ENCODE results near the gene TRPV3.

Gene TRPV3

DNA sequence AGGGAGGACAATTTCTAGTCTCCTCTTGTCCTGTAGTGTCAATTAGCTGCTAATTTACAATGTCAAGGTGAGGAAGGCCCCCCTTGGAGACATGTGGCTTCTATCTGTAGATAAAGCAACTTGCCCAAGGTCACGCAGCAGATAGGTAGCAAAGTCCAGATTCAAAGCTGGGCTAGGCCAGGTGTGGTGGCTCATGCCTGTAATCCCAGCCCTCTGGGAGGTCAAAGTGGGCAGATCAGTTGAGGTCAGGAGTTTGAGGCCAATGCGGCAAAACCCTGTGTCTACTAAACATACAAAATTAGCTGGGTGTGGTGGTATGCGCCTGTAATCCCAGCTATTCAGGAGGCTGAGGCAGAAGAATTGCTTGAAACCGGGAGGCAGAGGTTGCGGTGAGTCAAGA lies 11.1 kb downstream of the TRPV3 start:
- DNase-seq (ENCODE audit: low spot score): no peak

DNA sequence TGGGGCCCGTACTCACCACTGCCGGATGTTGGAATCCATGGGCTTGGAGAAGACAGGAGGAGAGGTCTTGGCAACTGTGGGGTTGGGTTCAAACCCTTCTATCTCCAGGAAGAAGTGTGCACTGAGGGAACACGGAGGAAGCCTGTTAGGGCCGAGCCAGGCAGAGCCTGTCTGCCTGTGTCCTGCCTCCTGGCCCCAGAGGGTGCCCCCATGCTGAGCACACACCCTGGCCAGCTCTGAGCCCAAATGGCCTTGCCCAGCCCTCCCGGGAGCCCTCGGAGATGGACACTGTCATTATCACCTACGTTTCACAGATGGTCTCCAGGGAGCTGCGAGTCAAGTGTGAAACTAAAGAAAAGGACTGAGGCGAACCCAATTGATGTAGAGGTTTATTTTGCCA lies 12.5 kb downstream of the TRPV3 start:
- DNase-seq (ENCODE audit: low spot score): no peak

DNA sequence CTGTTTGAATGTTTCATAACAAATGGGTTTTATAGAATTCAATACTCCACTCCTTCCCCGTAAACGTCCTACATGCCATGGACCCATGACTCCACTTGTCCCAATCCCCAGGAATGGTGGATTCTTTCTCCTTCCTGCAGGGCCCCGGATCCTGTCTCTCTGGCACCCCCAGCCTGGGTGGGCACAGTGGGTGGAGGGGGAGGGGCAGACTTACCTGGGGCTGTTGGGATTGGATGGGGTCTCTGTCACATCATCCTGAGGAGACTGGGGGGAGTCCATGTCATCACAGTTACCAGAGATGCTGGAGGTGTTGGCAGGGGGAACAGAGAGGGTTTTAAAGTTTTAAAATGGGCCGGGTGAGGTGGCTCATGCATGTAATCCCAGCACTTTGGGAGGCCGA lies 13.2 kb downstream of the TRPV3 start:
- DNase-seq (ENCODE audit: low spot score): no peak

DNA sequence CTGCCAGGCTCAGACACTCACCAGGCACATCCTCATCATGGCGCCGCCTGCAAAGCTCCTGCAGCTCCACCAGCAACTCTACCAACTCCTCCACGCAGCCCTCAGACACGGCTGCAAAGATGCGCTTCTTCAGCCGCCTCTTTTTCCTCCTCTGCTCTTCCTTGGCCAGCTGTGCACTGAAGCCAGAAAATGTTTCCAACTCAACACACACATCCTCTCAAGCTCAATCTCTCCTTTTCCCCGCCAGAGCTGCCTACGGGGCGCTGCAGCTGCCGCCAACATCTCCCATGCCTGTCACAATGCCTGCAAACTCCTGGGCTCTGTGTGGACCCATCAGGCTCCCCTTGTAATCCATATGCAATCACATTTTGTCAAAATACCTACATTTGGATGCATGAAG lies 14.2 kb downstream of the TRPV3 start:
- no peak for DNase-seq (ENCODE audit: low spot score)

DNA sequence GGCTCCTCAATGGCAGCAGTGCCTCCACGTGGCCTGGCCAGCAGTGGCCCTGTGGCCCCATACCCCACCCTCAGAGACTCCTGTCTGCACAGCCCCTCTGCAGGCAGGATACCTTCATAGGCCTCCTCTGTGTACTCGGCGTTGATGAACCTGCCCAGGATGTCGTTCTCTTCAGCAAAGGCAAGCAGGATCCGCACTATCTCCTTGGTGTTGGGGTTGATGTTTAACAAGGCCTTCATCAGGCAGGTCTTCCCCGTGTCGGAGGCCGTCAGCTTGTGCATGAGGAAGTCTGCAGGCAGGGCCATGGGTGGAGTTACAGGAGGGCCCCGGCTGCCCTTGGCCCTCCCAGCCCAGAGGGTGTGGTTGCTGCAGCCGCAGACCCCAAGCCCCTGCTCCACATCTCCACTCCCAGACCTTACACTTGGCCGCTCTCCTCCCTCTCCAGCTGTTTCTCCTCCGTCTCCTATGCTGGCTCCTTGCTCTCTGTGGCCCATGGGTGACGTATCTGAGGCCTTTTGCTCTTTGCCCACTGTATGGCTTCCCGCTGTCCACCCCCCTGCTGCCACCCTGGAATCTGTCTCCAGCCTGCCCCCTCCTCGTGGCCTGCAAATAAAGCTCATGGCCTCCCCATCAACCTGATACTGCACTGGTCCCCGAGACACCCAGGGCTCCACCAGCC lies 15.1 kb downstream of the TRPV3 start:
- DNase-seq (ENCODE audit: low spot score): no peak

DNA sequence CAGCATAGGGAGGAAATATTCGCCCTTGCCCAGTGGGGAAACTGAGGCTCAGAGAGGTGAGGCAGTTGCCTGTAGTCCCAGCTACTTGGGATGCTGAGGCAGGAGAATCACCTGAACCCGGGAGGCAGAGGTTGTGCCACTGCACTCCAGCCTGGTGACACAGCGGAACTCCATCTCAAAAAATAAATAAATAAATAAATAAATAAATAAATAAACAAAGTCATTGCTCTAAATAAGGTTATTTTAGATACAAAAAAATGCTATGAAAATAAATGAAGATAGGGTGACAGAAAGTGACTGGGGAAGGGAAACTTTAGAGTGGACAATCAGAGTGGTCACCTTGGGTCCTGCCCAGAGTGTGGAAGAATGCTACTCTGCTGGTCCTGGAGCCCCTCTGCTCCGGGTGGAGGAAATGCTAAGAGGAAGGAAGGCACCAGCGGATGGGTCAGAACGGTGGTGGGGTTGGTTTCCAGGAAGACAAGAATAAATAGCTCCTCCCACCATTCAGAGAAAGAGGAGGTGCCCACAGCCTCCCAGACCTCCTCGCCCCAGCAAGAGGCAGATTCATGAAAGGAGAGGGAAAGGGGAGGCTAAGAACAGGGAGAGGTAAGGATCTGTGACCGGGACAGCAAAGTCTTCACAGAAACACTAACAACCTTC lies 17.6 kb downstream of the TRPV3 start:
- no peak for DNase-seq (ENCODE audit: low spot score)

DNA sequence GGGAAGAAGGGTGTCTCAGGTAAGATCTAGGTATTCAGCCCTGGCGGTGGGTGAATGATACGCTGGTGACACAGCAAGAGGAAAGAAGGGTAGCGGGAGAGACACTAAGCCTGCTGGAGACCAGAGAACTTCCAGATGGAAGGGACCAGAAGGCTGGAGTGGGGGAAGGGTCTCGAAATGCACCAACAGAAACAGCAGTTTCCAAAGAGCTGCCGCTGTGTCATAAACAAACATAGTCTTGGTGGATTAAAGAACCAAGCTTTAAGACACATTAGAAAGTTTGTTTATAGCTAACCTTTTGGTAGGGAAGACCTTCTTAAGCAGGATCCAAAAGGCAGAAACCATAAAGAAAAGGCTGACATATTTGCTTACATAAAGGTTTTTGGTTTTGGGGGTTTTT lies 20.9 kb downstream of the TRPV3 start:
- DNase-seq (ENCODE audit: low spot score): no peak

DNA sequence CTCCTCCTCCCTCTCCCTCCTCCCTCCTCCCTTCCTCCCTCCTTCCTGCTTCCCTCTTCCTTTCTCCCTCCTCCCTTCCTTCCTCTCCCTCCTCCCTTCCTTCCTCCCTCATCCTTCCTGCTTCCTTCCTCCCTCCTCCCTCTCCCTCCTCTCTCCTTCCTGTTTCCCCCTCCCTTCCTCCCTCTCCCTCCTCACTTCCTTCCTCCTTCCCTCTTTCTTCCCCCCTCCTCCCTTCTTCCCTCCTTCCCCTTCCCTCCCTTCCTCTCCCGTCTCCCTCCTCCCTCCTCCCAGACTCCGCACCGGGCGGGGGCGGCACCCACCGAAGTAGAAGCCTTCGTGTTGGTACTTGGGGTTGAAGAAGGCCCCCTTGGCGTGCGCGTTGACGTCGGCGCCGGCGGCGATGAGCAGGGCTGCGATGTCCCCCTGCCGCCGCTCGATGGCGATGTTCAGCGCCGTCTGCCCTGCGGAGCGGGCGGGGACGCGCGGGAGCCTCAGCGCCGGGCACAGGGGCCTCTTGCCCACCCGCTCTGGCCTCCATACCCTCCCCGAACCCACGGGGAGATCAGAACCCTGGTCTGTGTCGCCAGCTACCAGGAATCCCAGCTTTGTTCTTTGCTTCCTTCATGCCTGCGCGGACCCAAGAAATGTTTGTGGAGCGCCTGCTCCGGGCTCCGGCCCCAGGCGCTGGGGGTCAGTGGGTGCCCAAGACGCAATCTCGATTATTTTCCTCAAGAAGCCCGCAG lies 22.2 kb downstream of the TRPV3 start:
- DNase-seq (ENCODE audit: low spot score): peak; percentile 82

DNA sequence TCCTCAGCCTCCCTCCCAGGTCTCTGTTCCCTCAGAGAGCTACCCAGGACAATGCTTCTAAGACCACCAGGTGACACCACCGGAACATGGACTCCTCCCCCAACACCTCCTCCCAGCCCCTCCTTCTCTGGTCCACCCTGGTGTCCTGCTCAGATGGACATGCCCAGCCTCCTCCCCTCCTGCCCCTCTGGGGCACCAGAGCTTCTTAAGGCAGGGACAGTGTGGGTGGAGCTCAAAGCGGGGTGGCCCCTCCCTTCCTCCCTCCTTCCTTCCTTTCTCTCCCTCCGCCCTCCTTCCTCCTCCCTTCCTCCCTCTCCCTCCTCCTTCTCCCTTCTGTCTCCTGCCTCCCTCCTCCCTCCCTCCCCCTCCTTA lies 22.7 kb downstream of the TRPV3 start:
- DNase-seq (ENCODE audit: low spot score): peak; percentile 87

DNA sequence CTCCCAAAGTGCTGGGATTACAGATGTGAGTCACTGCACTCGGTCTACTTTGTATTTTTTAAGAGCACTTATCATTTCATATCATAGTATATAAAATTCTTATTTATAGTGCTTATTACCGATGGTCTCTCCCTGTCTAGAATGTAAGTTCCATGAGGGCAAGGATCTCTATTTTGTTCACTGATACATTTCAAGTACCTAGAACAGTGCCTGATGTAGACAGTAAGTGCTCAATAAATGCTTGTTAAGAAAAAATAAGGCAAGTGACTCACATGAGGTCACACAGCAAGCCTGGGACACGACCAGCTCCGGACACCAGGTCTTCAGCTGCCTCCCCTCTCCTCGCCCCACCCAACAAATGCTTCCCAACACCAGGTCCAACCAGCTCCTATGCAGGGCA lies 23.9 kb downstream of the TRPV3 start:
- DNase-seq (ENCODE audit: low spot score): no peak

DNA sequence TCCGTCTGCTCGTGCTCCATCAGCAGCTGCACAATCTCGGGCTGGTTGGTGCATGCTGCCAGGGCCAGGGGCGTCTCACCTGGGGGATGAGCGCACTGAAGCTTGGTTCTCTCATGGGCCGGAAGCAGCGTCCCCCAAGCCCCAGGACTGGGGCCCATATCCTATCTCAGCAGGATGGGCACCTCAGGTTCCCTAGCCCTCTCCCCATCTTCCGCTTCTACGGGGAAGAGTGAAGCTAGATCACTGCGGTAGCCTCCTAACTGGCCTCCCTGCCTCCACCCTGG lies 24.8 kb downstream of the TRPV3 start:
- no peak for DNase-seq (ENCODE audit: low spot score)

DNA sequence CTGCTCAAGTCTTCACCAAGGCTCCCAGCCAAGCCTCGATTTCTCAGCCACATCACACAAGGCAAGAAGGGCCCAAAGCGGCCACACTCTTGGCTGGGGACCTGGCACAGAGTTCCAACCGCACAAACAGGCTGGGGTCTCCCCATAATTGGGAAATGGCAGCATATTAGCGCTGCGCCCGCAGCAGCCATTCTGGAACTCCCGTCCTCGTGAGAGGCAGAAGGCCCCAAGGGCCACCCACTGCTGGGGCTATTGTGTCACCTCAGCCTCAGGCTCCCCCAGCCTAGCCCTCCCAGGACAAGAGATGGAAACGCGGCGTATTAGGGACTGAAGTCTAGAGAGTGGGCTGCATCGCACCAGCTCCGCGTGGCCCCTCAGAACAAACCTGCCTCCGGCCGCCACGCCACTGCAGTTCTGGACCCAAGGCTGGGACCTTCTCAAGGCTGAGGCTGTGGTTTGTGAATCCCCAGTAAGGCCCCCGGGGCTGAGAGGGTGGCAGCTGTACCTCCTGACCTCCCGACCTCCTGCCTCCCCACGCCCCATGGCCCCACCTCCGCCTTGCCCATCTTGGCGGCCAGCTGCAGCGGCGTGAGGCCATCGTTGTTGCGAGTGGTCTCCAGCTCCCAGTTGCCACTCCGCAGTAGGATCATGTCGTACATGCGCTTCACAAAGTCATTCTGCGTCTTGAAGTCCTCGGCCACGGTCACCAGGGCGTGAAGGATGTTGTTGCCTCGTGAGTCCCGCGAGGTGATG lies 25.3 kb downstream of the TRPV3 start:
- no peak for DNase-seq (ENCODE audit: low spot score)

DNA sequence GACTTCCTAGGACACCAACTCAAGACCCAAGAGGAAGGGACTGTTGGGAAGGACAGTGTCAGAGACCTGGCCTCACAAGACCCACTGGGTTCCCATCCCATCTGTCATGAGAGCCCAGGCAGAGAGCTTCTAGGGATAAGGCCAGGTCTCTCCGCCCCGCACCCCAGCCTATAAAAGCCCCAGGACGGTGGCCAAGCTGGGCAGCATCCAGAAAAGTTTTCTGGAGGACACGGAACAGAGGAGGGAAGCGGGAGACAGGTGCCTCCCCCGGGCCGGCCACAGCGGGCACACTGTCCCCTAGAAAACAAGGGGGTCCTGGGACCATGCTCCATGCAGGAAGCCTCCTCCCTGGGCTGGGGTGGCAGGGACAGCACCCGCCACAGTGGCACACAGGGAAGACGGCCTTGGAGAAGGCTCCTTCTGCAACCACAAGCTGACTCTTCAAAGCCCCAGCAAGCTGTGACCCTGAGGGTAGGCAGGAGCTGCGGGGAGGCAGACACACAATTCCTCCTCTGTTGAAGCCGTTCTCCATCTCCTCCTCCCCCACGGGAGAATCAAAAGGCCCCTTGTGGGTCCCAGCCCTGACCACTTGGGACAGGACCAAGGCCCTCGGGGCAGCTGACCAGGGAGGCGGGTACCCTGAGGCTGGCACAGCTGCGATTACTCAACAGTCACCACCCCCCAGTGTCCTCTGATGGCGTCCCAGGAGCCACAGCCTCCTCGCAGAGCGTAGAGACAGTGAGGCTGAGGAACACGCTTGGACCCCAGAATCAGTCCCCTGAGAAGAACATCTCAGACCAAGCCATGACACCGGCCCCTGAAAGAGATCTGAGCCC lies 26.1 kb downstream of the TRPV3 start:
- DNase-seq (ENCODE audit: low spot score): peak; percentile 99

DNA sequence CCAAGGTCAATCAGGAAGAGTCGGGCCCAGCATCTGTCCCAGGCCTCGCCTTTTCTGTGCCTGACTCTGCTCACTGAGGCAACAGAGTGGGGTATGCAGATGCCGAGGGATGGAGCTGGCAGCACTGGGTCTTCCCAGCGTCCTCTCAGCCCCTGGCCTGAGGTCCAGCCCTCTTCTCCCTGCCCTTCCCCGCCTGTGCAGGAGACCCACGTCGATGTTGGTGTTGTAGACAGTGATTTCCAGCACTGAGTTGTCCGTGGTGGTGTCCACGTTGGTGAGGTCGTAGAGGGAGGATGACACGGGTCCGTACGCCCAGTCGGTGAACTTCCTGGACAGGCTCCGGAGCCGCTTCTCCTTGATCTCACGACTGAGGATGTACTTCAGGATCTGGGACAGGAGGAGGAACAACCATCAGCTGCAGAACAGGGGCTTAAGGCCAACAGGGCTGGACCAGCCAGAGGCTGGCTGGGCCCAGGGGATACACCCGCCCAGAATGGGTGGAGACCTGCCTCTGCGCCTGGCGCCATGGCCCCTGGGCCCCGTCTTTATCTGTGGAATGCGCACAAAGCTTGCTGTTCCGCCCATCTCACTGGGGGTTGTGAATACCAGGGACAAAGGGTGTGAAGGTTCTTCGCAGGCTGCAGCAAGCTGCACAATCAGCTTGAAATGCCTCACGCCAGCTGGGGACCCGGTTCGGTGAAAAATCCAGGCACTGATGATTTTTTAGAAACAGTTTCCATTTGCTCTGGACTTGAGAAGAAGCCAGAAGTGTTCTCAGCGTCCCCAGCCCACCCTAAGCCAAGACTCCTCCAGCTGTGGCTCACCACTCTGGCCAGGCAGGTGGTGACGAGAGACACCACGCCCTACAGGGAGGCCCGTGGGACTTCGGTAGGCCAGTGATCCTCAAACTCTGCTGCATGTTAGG lies 27.5 kb downstream of the TRPV3 start:
- DNase-seq (ENCODE audit: low spot score): peak; percentile 84

DNA sequence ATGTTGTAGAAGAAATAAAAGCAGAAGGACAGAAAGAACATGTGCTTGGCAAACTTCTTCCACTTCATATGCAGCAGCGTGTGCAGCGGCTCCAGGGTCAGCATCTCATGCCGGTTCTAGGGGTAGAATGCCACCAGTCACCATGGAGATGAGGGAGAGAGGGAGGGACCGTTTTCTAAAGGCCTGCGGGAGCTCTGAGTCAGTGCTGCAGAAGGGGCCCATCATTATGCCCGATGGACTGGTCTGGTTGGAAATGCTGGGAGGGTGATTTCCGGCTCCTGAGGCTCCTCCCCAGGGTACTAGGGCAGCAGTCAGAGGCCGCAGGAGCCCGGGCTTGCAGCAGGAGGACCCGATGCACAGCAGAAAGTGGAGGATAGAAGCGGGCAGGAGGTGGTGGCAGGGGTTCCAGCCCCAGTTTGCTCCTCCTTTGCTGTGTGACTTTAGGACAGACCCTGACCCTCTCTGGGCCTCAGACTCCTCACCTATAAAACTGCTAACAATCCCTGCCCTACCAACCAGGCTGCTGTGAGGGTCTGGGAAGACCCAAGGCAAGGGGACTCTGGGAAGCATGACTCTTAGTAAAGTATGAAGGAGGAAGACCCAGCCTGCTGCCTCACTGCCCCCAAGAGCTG lies 28.6 kb downstream of the TRPV3 start:
- peak; percentile 55 for DNase-seq (ENCODE audit: low spot score)

DNA sequence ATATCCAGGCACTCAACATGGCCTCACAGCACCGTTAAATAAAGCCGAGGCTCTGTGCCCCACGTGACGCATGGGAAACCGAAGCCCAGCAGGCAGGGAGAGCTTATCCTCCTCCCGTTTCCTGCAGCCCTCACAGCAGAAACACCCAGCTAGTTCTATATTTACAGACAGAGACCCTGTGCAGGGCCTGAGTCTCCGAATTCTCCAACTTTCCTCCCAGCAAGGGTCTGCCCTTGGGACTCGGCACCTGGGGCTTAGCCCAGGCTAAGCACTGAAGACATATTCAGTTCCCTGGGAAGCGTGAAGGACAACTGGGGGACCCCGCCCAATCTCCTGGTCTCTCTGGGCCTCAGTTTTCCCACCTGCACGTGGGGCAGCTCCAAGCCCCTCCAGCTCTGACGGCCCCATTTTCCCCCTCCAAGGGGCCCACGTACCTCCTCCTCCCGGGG lies 29.2 kb downstream of the TRPV3 start:
- no peak for DNase-seq (ENCODE audit: low spot score)

DNA sequence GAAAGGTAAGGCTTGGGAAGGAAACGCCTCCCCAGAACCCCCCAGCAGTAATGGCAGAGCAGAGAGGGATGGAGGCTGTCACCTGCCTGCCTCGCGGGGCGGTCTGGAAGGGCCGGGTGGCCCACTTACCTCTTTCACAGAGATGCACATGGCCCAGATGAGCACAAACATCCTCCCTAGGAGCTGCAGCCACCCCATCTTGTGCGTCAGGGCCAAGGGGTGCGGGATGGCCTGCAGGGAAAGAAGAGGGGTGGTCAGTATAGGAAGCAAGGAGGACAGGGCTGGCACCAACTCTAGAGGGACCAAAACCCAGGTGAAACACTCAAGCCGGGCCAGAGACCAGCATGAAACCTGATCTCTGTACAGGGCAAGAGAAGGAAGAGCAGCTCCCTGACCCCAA lies 29.7 kb downstream of the TRPV3 start:
- DNase-seq (ENCODE audit: low spot score): no peak

DNA sequence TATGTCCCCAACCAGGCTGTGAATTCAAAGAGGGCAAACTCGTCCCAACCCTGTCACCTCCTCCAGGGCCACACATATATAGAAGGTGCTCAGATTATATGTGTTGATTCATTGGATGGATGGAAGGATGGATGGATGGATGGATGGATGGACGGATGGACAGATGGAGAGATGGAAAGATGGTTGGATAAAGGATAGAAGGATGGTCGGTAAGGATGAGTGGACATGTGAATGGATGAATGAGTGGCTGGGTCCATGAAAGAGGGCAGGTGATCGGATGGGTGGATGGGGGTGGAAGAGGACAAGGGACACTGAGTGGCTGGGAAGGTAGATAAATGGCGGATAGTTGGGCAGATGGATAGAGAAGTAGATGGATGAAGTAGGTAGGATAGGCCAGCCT lies 30.1 kb downstream of the TRPV3 start:
- DNase-seq (ENCODE audit: low spot score): no peak

DNA sequence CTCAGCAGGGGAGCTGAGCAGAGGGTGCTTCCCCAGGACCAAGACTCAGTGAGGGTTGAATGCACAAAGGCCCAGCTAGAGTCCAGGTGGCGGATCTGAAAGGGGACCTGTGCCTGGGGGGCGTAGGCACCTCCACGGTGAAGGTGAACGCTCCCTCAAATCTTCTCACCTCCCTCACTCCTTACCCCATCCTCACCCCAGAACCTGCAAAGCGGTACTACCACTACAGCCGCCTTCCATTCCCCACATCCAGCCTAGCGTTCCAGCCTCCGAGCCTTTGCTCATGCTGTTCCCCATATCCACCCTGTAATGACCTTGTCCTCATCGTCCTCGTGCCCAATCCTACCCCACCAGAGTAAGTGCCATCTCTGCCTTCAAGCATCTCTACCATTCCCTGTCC lies 30.6 kb downstream of the TRPV3 start:
- no peak for DNase-seq (ENCODE audit: low spot score)

DNA sequence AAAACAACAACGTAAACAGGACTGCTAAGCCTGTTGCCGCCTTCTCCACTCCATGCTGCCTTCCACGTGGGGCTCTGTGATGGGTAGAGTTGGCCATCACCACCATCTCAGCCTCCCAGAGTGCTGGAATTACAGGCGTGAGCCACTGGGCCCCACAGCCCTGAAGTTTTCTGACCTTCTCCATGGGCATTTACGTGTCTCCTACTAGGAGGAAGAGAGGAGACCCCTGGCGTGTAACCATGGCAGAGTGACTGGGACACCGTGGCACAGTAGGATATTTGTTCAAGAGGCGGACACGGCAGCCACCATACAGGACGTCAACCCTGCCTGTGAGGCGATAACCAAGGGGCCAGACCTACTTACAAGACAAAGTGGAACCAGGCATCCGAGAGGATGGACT lies 31.1 kb downstream of the TRPV3 start:
- no peak for DNase-seq (ENCODE audit: low spot score)
